ENCODE data around the gene CPVL. TPM values are rescaled to one million over a fixed set of nuclear protein-coding genes. Genes with fewer than 3 reads are reported as not detected.

The CPVL gene
- total and polyA plus RNA-seq, 2 experiments from 2014 or later = 31.9 to 37.8 TPM

DNA sequence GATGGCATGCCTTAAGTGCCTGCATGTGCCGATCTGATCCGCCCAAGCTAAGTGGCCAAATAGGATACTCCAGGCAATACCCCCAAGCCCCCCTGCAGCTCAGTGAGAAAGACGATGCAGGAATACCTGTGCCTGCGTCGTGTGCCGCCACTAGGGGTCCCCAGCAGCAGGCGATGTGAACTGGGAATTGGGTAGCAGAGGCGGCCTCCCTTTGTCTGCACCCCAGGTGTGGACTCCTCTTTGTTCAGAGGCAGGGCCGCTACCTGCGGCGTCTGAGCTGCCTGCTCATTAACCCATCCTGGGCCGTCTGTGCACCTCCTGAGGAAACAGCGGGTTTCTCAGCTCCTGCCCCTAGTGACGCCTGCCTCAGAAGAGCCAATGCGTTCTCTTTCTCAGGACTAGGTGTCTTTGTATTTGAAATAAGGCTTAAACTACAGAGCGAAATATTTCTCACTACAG, 43.4 kb upstream of the CPVL start:
- Histone ChIP-seq H3K36me3 (ENCODE audit: insufficient read depth) (no peaks in the 10 kb centered on the region), H3K4me1 (ENCODE audit: insufficient read depth) (peaks cover 37% of the 10 kb centered on the region), H3K79me2 (replicated peaks; ENCODE audit: insufficient read depth) (no peaks in the 10 kb centered on the region), H3K27me3 (ENCODE audit: insufficient read depth) (peaks cover 45% of the 10 kb centered on the region), H4K20me1 (replicated peaks; ENCODE audit: insufficient read depth) (no peaks in the 10 kb centered on the region), H2AFZ (no peak overlapping the region), H3K9me2 (ENCODE audit: insufficient read depth) (no peaks in the 10 kb centered on the region), H3F3A (replicated peaks; ENCODE audit: low read depth) (no peaks in the 10 kb centered on the region), H3K4me2 (peak overlapping the region; percentile 56), H3K4me3 (peak overlapping the region; percentile 34), H3K27ac (ENCODE audit: low read depth) (no peak overlapping the region)
- TF ChIP-seq, protein P1, sequence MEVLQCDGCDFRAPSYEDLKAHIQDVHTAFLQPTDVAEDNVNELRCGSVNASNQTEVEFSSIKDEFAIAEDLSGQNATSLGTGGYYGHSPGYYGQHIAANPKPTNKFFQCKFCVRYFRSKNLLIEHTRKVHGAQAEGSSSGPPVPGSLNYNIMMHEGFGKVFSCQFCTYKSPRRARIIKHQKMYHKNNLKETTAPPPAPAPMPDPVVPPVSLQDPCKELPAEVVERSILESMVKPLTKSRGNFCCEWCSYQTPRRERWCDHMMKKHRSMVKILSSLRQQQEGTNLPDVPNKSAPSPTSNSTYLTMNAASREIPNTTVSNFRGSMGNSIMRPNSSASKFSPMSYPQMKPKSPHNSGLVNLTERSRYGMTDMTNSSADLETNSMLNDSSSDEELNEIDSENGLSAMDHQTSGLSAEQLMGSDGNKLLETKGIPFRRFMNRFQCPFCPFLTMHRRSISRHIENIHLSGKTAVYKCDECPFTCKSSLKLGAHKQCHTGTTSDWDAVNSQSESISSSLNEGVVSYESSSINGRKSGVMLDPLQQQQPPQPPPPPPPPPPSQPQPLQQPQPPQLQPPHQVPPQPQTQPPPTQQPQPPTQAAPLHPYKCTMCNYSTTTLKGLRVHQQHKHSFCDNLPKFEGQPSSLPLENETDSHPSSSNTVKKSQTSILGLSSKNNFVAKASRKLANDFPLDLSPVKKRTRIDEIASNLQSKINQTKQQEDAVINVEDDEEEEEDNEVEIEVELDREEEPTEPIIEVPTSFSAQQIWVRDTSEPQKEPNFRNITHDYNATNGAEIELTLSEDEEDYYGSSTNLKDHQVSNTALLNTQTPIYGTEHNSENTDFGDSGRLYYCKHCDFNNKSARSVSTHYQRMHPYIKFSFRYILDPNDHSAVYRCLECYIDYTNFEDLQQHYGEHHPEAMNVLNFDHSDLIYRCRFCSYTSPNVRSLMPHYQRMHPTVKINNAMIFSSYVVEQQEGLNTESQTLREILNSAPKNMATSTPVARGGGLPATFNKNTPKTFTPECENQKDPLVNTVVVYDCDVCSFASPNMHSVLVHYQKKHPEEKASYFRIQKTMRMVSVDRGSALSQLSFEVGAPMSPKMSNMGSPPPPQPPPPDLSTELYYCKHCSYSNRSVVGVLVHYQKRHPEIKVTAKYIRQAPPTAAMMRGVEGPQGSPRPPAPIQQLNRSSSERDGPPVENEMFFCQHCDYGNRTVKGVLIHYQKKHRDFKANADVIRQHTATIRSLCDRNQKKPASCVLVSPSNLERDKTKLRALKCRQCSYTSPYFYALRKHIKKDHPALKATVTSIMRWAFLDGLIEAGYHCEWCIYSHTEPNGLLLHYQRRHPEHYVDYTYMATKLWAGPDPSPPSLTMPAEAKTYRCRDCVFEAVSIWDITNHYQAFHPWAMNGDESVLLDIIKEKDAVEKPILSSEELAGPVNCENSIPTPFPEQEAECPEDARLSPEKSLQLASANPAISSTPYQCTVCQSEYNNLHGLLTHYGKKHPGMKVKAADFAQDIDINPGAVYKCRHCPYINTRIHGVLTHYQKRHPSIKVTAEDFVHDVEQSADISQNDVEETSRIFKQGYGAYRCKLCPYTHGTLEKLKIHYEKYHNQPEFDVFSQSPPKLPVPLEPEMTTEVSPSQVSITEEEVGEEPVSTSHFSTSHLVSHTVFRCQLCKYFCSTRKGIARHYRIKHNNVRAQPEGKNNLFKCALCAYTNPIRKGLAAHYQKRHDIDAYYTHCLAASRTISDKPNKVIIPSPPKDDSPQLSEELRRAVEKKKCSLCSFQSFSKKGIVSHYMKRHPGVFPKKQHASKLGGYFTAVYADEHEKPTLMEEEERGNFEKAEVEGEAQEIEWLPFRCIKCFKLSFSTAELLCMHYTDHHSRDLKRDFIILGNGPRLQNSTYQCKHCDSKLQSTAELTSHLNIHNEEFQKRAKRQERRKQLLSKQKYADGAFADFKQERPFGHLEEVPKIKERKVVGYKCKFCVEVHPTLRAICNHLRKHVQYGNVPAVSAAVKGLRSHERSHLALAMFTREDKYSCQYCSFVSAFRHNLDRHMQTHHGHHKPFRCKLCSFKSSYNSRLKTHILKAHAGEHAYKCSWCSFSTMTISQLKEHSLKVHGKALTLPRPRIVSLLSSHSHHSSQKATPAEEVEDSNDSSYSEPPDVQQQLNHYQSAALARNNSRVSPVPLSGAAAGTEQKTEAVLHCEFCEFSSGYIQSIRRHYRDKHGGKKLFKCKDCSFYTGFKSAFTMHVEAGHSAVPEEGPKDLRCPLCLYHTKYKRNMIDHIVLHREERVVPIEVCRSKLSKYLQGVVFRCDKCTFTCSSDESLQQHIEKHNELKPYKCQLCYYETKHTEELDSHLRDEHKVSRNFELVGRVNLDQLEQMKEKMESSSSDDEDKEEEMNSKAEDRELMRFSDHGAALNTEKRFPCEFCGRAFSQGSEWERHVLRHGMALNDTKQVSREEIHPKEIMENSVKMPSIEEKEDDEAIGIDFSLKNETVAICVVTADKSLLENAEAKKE (CRISPR knock-in tag; IDR thresholded peaks at IDR 0.05) = peak; percentile 79
- TF ChIP-seq ETS1 (IDR thresholded peaks at IDR 0.05) (no peak), STAT1 (IDR thresholded peaks at IDR 0.05; ENCODE audit: unreplicated experiment) (no peak), NANOG (IDR thresholded peaks at IDR 0.05; ENCODE audit: borderline replicate concordance) (no peak), ZNF331 (CRISPR knock-in tag; IDR thresholded peaks at IDR 0.05; ENCODE audit: low read depth) (no peak), EZH2phosphoT487 (IDR thresholded peaks at IDR 0.05; ENCODE audit: unreplicated experiment) (no peak), JUNB (IDR thresholded peaks at IDR 0.05; ENCODE audit: unreplicated experiment) (no peak), POLR2AphosphoS5 (IDR thresholded peaks at IDR 0.05; ENCODE audit: low read depth) (no peak), ZNF114 (CRISPR knock-in tag; IDR thresholded peaks at IDR 0.05) (peak; percentile 74; the same call in 1 of the 2 replicates), EZH2 (IDR thresholded peaks at IDR 0.05; ENCODE audit: low read depth, unreplicated experiment) (no peak), CREB1 (CRISPR knock-in tag; IDR thresholded peaks at IDR 0.05; ENCODE audit: low read depth) (peak; percentile 83), REST (IDR thresholded peaks at IDR 0.05; ENCODE audit: unreplicated experiment) (no peak)
- TF ChIP-seq, protein P2, sequence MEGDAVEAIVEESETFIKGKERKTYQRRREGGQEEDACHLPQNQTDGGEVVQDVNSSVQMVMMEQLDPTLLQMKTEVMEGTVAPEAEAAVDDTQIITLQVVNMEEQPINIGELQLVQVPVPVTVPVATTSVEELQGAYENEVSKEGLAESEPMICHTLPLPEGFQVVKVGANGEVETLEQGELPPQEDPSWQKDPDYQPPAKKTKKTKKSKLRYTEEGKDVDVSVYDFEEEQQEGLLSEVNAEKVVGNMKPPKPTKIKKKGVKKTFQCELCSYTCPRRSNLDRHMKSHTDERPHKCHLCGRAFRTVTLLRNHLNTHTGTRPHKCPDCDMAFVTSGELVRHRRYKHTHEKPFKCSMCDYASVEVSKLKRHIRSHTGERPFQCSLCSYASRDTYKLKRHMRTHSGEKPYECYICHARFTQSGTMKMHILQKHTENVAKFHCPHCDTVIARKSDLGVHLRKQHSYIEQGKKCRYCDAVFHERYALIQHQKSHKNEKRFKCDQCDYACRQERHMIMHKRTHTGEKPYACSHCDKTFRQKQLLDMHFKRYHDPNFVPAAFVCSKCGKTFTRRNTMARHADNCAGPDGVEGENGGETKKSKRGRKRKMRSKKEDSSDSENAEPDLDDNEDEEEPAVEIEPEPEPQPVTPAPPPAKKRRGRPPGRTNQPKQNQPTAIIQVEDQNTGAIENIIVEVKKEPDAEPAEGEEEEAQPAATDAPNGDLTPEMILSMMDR (conservative IDR thresholded peaks at IDR 0.05; ENCODE audit: low read depth in 2 of 2) = peak; percentile 85 to 93
- Mint-ChIP-seq H3K4me1 (peaks cover 43% of the 10 kb centered on the region), H3K9me3 (no peaks in the 10 kb centered on the region), H3K4me3 (peak overlapping the region; percentile 53; the same call in 2 of the 3 replicates), H3K36me3 (ENCODE audit: low read depth) (no peaks in the 10 kb centered on the region; the same call in 2 of the 3 replicates), H3K27ac (no peak overlapping the region), H3K27me3 (ENCODE audit: insufficient read depth, low read depth, poor library complexity) (peaks cover 48% of the 10 kb centered on the region)
- ATAC-seq (peak; percentile 83), DNase-seq (ENCODE audit: low spot score) (peak; percentile 98)
